ENCODE data around the gene LSM8. TPM values are rescaled to one million over a fixed set of nuclear protein-coding genes. Genes with fewer than 3 reads are reported as not detected.
"Not testable (repeated sequence)": the region's sequence is repeated elsewhere in the genome, so short reads cannot be mapped to it uniquely, and the experiment has no call there.

Gene LSM8
- total and polyA plus RNA-seq, 10 of the 15 experiments (the other 5 are each of a cell fraction or from before 2014, with no cell fraction given): 46.9 to 173 (median 111) TPM

DNA sequence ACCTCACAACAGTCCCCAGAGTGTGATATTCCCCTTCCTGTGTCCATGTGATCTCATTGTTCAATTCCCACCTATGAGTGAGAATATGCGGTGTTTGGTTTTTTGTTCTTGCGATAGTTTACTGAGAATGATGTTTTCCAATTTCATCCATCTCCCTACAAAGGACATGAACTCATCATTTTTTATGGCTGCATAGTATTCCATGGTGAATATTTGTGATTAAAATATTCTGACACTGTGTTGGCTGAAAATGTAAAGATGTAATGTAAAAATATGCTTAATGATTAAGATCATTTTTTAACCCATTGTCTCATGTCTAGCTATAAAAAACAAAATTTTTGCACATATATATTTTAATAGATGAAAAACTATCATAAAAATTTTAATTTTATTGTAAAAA is 56.4 kb downstream of the LSM8 start:
- in situ Hi-C loops (cut with MboI); DNase-seq (ENCODE audit: low read depth, low spot score); CTCF ChIA-PET; H3K9me3 ChIP-seq (replicated peaks; ENCODE audit: control insufficient read depth, insufficient read depth, low read length); FAIRE-seq; H4K20me1 ChIP-seq (ENCODE audit: control insufficient read depth, insufficient read depth); H3K27me3 ChIP-seq (replicated peaks in 1 of 2; ENCODE audit: control insufficient read depth in 2 of 2, insufficient read depth in 2 of 2, low read length in 1 of 2); H3K36me3 ChIP-seq (ENCODE audit: control insufficient read depth in 2 of 2, insufficient read depth in 2 of 2, low read length in 1 of 2); POLR2A ChIA-PET; H3K27ac ChIP-seq (ENCODE audit: control insufficient read depth, insufficient read depth); BruUV-seq (replicated peaks); H3K9ac ChIP-seq (ENCODE audit: control insufficient read depth, insufficient read depth, low read length); RAD21 ChIA-PET (ENCODE audit: unreplicated experiment); H3K4me1 ChIP-seq (ENCODE audit: control insufficient read depth, insufficient read depth, low read length); H2AFZ ChIP-seq (ENCODE audit: control insufficient read depth, low read depth, low read length); H3K79me2 ChIP-seq (ENCODE audit: control insufficient read depth, insufficient read depth, low read length); H3K4me2 ChIP-seq (ENCODE audit: control insufficient read depth, insufficient read depth); H3K4me3 ChIP-seq; ATAC-seq; intact Hi-C loops (cut with micrococcal nuclease; ENCODE audit: unreplicated experiment): not testable (repeated sequence)
- SMC1A ChIA-PET (ENCODE audit: uncharacterized antibody, unreplicated experiment): interaction anchor here (1.0 kb wide), 1 partner anchor 163 kb away, joined by 3 read pairs; no protein-coding TSS in a partner anchor
- WGBS (ENCODE audit: insufficient coverage, insufficient replicate concordance, low lambda C conversion rate, missing lambda C conversion rate): 79% methylated on average over 2 of the region's 2 CpGs

Other genes starting within 250 kb of the LSM8 start
- not detected in 2 replicates for gene ANKRD7, start 40.5 kb downstream of the LSM8 start, total RNA-seq (2014; rRNA removed)
- gene ANKRD7, start 40.5 kb downstream of the LSM8 start, total RNA-seq (2014; rRNA removed; fragmentation: Illumina TruSeq; extraction: Trizol): not detected in 2 replicates
- 0.31 TPM in 1 of 2 replicates, not detected in the other for gene ANKRD7, start 40.5 kb downstream of the LSM8 start, total RNA-seq (2021)
- gene ANKRD7, start 40.5 kb downstream of the LSM8 start, polyA plus RNA-seq (2011; rRNA removed): 0.12 and 0.19 TPM in 2 replicates
- 0.13 TPM in 1 of 2 replicates, not detected in the other for gene ANKRD7, start 40.5 kb downstream of the LSM8 start, polyA plus RNA-seq (2014; fragmentation: Illumina TruSeq; extraction: Trizol)
- under 1 TPM; 0.37 to 0.46 TPM for gene ANKRD7, start 40.5 kb downstream of the LSM8 start, polyA plus RNA-seq (2014; fragmentation: Nextera tagmentation; extraction: Ambion mirVana)
- gene ANKRD7, start 40.5 kb downstream of the LSM8 start, polyA plus RNA-seq (2014; rRNA removed): 0.19 TPM in 1 of 2 replicates, not detected in the other
- gene ANKRD7, start 40.5 kb downstream of the LSM8 start, polyA plus RNA-seq (2016; fragmentation: Nextera tagmentation; extraction: Ambion mirVana): under 1 TPM; 0.31 to 0.40 TPM